PC-3 (cell line): Measurements from ENCODE around the gene IGSF9B.

ENCODE experiments used
- EZH2 ChIP-seq: fragments of 300-600 bp; sonication (generic); IDR thresholded peaks from one replicate; pipeline ENCODE4 v1.6.1; 2017; ENCODE audit warnings: antibody characterized with exemption, mild to moderate bottlenecking, low read length; ENCODE audit not compliant: unreplicated experiment
- TF ChIP-seq, protein P1 (sequence below): fragments of 300-600 bp; sonication (generic); conservative IDR thresholded peaks from 2 replicates; pipeline ENCODE4 v1.5.1; 2017; ENCODE audit warnings: antibody characterized with exemption, low read depth, mild to moderate bottlenecking, low read length

DNA sequence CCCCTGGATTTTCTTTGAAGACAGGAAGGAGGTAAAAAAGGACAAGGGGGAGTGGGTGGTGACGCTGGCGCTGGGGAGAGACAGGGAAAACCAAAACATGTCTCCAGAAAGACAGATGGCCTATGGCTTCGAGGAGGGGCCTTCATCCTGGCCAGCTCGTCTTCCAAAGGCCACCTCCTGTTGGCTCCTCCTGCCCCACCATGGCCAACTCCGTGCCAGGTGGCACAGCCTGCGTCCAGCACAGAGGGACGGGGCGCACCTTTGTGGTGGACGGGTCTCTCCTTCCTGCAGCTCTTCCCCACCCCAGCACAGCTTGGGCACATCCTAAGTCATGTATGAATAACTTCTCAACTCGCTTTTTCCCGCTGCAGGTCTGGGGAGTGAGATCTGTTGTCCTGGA lies 22.7 kb downstream of the IGSF9B start:
- TF ChIP-seq, protein P1, sequence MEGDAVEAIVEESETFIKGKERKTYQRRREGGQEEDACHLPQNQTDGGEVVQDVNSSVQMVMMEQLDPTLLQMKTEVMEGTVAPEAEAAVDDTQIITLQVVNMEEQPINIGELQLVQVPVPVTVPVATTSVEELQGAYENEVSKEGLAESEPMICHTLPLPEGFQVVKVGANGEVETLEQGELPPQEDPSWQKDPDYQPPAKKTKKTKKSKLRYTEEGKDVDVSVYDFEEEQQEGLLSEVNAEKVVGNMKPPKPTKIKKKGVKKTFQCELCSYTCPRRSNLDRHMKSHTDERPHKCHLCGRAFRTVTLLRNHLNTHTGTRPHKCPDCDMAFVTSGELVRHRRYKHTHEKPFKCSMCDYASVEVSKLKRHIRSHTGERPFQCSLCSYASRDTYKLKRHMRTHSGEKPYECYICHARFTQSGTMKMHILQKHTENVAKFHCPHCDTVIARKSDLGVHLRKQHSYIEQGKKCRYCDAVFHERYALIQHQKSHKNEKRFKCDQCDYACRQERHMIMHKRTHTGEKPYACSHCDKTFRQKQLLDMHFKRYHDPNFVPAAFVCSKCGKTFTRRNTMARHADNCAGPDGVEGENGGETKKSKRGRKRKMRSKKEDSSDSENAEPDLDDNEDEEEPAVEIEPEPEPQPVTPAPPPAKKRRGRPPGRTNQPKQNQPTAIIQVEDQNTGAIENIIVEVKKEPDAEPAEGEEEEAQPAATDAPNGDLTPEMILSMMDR: no peak
- no peak for TF ChIP-seq EZH2
